Ishikawa (cell line): ENCODE results near the gene AGT.

Experiments
- CEBPB ChIP-seq: IDR thresholded peaks from 2 replicates; pipeline ENCODE4 v1.6.1; 2012
- CREB1 ChIP-seq: IDR thresholded peaks from 2 replicates; pipeline ENCODE4 v1.6.1; 2012; ENCODE audit warnings: low read depth
- EGR1 ChIP-seq: IDR thresholded peaks from 2 replicates; pipeline ENCODE4 v1.6.1; 2012
- EP300 ChIP-seq: IDR thresholded peaks from 2 replicates; pipeline ENCODE4 v1.6.1; 2012; ENCODE audit warnings: borderline replicate concordance
- FOXM1 ChIP-seq: IDR thresholded peaks from 2 replicates; pipeline ENCODE4 v1.6.1; 2012; ENCODE audit warnings: low read depth, borderline replicate concordance
- MAX ChIP-seq: IDR thresholded peaks from 2 replicates; pipeline ENCODE4 v1.6.1; 2012
- NFIC ChIP-seq: IDR thresholded peaks from 2 replicates; pipeline ENCODE4 v1.6.1; 2012
- RAD21 ChIP-seq: IDR thresholded peaks from 2 replicates; pipeline ENCODE4 v1.6.1; 2012; ENCODE audit warnings: low read depth
- TAF1 ChIP-seq: IDR thresholded peaks from 2 replicates; pipeline ENCODE4 v1.6.1; 2012; ENCODE audit warnings: low read depth, mild to moderate bottlenecking
- TCF12 ChIP-seq: IDR thresholded peaks from 2 replicates; pipeline ENCODE4 v1.6.1; 2012; ENCODE audit warnings: low read depth
- TEAD4 ChIP-seq: IDR thresholded peaks from 2 replicates; pipeline ENCODE4 v1.6.1; 2012
- YY1 ChIP-seq: IDR thresholded peaks from 2 replicates; pipeline ENCODE4 v1.6.1; 2012; ENCODE audit warnings: low read depth
- ZBTB7A ChIP-seq: IDR thresholded peaks from 2 replicates; pipeline ENCODE4 v1.6.1; 2012; ENCODE audit warnings: low read depth
- TF ChIP-seq, protein P1 (sequence below): IDR thresholded peaks from 2 replicates; pipeline ENCODE4 v1.6.1; 2012
- TF ChIP-seq, protein P2 (sequence below): IDR thresholded peaks from 2 replicates; pipeline ENCODE4 v1.6.1; 2012; ENCODE audit warnings: low read depth, mild to moderate bottlenecking

Gene AGT

DNA sequence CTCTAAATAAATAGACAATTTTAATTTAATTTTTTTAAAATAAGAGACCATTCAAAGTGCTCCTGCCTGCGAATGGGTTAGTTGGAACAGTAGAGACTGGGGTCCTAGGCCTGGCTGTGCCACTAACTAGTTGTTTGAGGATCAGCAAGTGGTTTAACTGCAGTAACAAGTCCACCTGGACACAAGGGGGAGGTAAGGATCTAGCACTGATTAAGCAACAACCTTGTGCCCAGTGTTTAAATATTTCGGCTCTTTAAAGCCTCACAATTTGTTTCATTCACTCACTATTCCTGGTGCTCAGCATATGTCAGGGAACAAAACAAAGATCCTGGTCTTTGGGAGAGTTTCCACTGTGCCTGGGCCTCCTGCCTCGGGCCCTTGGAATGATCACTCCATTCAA is 1.6 kb upstream of the AGT start:
- TF ChIP-seq MAX (no peak), EP300 (no peak)

DNA sequence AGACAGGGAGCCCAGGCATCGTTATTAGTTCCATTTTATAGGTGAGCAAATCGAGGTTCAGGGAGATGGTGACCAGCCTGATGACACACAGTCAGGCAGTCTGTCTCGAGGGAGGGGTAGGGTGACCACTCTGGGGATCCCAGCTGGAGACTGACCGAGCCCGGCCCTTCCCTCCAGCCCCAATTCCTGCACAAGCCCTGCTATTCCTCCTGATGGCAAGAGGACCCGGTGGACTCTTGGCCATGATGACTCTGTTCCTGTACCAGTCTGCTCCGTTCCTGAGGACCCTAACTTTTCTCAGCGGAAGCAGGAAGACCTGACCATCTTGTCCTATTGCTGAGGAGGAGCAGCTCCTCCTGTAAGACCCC is 391 bp downstream of the AGT start:
- TF ChIP-seq TAF1 (no peak), NFIC (no peak), TEAD4 (no peak), CREB1 (no peak), EGR1 (no peak), RAD21 (no peak), EP300 (no peak), FOXM1 (no peak), TCF12 (no peak), CEBPB (no peak), MAX (no peak)
- TF ChIP-seq, protein P1, sequence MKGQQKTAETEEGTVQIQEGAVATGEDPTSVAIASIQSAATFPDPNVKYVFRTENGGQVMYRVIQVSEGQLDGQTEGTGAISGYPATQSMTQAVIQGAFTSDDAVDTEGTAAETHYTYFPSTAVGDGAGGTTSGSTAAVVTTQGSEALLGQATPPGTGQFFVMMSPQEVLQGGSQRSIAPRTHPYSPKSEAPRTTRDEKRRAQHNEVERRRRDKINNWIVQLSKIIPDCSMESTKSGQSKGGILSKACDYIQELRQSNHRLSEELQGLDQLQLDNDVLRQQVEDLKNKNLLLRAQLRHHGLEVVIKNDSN: no peak

DNA sequence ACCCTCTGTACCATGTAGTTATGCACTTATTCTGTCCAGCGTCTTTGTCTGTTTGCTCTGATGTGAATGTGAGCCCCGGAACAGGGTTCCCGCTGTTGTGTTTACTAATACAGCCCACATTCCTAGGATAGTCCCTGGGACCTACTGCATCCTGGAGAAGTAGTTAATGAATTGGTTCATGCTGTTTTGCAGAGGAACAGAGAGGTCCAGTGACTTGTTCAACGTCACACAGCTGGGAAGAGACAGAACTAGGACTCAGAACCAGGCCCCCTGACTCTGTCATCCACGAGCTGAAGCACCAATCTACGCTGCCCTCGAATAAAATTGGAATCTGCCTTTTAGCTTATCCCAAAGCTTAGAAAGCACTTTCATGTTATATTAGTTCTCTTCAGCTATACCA is 784 bp downstream of the AGT start:
- no peak for TF ChIP-seq ZBTB7A
- TF ChIP-seq MAX: no peak
- TF ChIP-seq YY1: no peak
- TF ChIP-seq NFIC: no peak
- no peak for TF ChIP-seq TAF1
- TF ChIP-seq, protein P1: no peak
- no peak for TF ChIP-seq TCF12
- no peak for TF ChIP-seq CEBPB
- TF ChIP-seq TEAD4: no peak
- no peak for TF ChIP-seq CREB1
- TF ChIP-seq EGR1: no peak
- no peak for TF ChIP-seq FOXM1
- TF ChIP-seq EP300: no peak
- TF ChIP-seq, protein P2, sequence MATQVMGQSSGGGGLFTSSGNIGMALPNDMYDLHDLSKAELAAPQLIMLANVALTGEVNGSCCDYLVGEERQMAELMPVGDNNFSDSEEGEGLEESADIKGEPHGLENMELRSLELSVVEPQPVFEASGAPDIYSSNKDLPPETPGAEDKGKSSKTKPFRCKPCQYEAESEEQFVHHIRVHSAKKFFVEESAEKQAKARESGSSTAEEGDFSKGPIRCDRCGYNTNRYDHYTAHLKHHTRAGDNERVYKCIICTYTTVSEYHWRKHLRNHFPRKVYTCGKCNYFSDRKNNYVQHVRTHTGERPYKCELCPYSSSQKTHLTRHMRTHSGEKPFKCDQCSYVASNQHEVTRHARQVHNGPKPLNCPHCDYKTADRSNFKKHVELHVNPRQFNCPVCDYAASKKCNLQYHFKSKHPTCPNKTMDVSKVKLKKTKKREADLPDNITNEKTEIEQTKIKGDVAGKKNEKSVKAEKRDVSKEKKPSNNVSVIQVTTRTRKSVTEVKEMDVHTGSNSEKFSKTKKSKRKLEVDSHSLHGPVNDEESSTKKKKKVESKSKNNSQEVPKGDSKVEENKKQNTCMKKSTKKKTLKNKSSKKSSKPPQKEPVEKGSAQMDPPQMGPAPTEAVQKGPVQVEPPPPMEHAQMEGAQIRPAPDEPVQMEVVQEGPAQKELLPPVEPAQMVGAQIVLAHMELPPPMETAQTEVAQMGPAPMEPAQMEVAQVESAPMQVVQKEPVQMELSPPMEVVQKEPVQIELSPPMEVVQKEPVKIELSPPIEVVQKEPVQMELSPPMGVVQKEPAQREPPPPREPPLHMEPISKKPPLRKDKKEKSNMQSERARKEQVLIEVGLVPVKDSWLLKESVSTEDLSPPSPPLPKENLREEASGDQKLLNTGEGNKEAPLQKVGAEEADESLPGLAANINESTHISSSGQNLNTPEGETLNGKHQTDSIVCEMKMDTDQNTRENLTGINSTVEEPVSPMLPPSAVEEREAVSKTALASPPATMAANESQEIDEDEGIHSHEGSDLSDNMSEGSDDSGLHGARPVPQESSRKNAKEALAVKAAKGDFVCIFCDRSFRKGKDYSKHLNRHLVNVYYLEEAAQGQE: no peak
- no peak for TF ChIP-seq RAD21

DNA sequence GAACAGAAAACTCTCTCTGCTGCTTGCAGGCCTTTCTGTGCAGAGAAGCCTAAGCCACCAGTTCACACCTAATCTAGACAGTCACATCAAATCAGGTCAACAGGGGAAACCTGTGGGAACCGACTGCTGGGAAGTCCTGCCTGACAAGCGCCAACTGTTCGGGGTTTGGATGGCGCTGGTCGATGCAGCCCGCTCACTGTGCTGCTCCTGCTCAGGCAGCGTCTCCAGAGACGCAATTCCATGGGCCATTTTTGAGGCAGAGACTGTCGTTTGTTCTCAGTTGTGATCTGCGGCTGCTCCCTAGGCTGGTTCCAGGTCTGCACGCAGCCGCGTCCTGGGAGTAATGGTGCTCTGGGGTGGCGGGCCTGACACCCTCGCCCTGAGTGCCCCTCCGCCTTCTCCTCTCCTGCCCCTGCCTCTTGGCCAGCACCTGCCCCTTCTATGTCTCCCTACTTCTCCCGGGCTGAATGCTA is 1.4 kb downstream of the AGT start:
- no peak for TF ChIP-seq EP300

DNA sequence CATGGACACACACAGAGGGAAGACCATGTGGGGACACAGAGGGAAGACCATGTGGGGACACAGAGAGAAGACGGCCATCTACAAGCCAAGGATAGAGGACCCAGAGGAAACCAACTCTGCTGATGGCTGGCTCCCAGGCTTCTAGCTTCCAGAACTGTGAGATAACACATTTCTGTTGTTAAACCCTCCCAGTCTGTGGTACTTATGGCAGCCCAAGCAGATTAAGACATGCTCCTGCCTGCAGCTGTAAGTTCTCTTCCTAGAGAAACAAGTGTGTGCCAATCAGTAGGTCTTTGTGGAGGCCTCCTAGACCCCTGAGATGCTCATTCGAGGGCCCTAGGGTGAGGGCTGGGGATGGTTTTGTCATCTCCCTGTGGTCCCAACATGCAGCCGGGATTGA is 2.7 kb downstream of the AGT start:
- no peak for TF ChIP-seq RAD21
- TF ChIP-seq MAX: no peak
- TF ChIP-seq EGR1: no peak

DNA sequence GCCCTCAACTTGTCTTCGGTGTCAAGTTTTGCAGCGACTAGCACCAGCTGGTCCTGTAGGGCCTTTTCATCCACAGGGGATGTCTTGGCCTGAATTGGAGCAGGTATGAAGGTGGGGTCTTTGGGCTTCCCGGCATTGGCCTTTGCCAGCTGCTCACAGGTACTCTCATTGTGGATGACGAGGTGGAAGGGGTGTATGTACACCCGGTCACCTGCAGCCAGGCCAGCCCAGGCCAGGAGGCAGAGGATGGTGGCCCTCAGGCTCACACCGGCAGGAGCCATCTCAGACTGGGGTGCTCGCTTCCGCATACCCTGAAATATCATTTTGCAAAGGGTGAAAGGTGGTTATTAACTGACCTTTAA is 3.4 kb downstream of the AGT start:
- TF ChIP-seq MAX (no peak), RAD21 (no peak), ZBTB7A (no peak), CREB1 (no peak), FOXM1 (no peak), TEAD4 (no peak), CEBPB (no peak), EGR1 (no peak), EP300 (no peak), YY1 (no peak), NFIC (no peak), TAF1 (no peak)
- TF ChIP-seq, protein P2: no peak
- TF ChIP-seq, protein P1: no peak
